CD4-positive, alpha-beta T cell treated with Interleukin-6 for 4 hours (primary cell): ENCODE data around the gene RASGRP4.

Experiments
- DNase-seq: peaks from one replicate; pipeline ENCODE4 v3.0.0-alpha.2; 2020; ENCODE audit warnings: mixed read lengths

RASGRP4 gene

GRCh38 chr19:38445362-38445761 is 19.3 kb upstream of the RASGRP4 start:
- no peak for DNase-seq

- DNase-seq, result no peak
Measured at GRCh38 chr19:38444026-38444425, 18.0 kb upstream of the RASGRP4 start.

GRCh38 chr19:38443458-38443999 is 17.5 kb upstream of the RASGRP4 start:
- DNase-seq, result no peak

- DNase-seq, result no peak
Measured at GRCh38 chr19:38442736-38443135, 16.7 kb upstream of the RASGRP4 start.

- peak; percentile 10 for DNase-seq
Measured at GRCh38 chr19:38441657-38442348, 15.8 kb upstream of the RASGRP4 start.

- no peak for DNase-seq
Measured at GRCh38 chr19:38440592-38440991, 14.6 kb upstream of the RASGRP4 start.

- DNase-seq, result no peak
Measured at GRCh38 chr19:38437917-38438316, 11.9 kb upstream of the RASGRP4 start.

GRCh38 chr19:38437295-38437694 is 11.3 kb upstream of the RASGRP4 start:
- DNase-seq, result no peak

GRCh38 chr19:38434549-38435051 is 8.6 kb upstream of the RASGRP4 start:
- no peak for DNase-seq

GRCh38 chr19:38433268-38433733 is 7.3 kb upstream of the RASGRP4 start, which contains the start of gene RYR1:
Gene RYR1 (plus strand): TSS chr19:38433691. CDS start chr19:38433830, 139 bp downstream.
- DNase-seq, result peak; percentile 61

- no peak for DNase-seq
Measured at GRCh38 chr19:38430931-38431330, 4.9 kb upstream of the RASGRP4 start.

GRCh38 chr19:38429811-38430156 is 3.8 kb upstream of the RASGRP4 start:
- DNase-seq, result no peak

- no peak for DNase-seq
Measured at GRCh38 chr19:38429055-38429810, 3.2 kb upstream of the RASGRP4 start.

GRCh38 chr19:38427035-38427677 is 1.1 kb upstream of the RASGRP4 start:
- peak; percentile 34 for DNase-seq

GRCh38 chr19:38425222-38425809 is 703 bp downstream of the RASGRP4 start:
- DNase-seq, result no peak

GRCh38 chr19:38424272-38424671 is 1.7 kb downstream of the RASGRP4 start:
- no peak for DNase-seq

GRCh38 chr19:38422438-38422837 is 3.6 kb downstream of the RASGRP4 start:
- no peak for DNase-seq

- no peak for DNase-seq
Measured at GRCh38 chr19:38421856-38422255, 4.2 kb downstream of the RASGRP4 start.

GRCh38 chr19:38420935-38421334 is 5.1 kb downstream of the RASGRP4 start:
- DNase-seq, result no peak

- peak; percentile 74 for DNase-seq
Measured at GRCh38 chr19:38417544-38418506, 8.2 kb downstream of the RASGRP4 start.

- DNase-seq, result no peak
Measured at GRCh38 chr19:38417146-38417543, 8.9 kb downstream of the RASGRP4 start.

- DNase-seq, result no peak
Measured at GRCh38 chr19:38413416-38413815, 12.6 kb downstream of the RASGRP4 start.
